ENCODE data around the gene RYR3.

RYR3 gene

DNA sequence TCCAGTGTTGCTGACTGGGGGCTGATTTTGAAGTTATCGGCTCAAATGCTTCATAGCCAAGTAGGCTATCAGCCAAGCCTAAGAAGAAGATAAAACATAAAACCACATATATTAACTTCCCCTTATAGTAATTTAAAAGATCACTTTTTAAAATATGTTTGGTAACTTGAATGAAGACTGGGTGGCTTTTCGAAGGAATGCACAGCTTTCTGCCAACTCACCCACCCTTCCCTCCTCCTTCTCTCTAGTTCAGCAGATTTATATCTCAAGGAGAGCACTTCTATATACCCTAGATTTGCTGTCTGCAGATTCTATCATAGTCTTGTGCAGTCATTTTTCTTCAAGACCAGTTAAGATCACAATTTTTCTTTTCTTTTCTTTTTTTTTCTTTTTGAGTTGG, 468.1 kb downstream of the RYR3 start:
- Histone ChIP-seq H3K9me3 (replicated peaks; ENCODE audit: insufficient read depth, low read length) (no peaks in the 10 kb centered on the region), H3K36me3 (replicated peaks; ENCODE audit: insufficient read depth, low read length) (no peaks in the 10 kb centered on the region), H2AFZ (ENCODE audit: low read length) (no peak overlapping the region), H3K4me2 (ENCODE audit: low read depth, low read length) (no peak overlapping the region), H3K9ac (ENCODE audit: low read length) (no peak overlapping the region), H3K4me3 (ENCODE audit: low read length) (no peak overlapping the region), H3K9me2 (replicated peaks; ENCODE audit: insufficient read depth, low read length) (no peaks in the 10 kb centered on the region), H4K20me1 (ENCODE audit: insufficient read depth, low read length) (no peaks in the 10 kb centered on the region), H3K27me3 (replicated peaks; ENCODE audit: insufficient read depth, low read length) (no peaks in the 10 kb centered on the region), H3K79me2 (ENCODE audit: low read length) (no peaks in the 10 kb centered on the region), H3F3A (ENCODE audit: insufficient read depth, low read length) (peaks cover 11% of the 10 kb centered on the region), H3K4me1 (ENCODE audit: low read length) (peaks cover 26% of the 10 kb centered on the region), H3K27ac (ENCODE audit: low read length) (no peak overlapping the region)
- no peak for DNase-seq
- TF ChIP-seq EZH2 (optimal IDR thresholded peaks at IDR 0.05; ENCODE audit: low read depth, low read length) (no peak), CTCF (IDR thresholded peaks at IDR 0.05; ENCODE audit: low read length) (no peak), EZH2phosphoT487 (IDR thresholded peaks at IDR 0.05; ENCODE audit: low read length) (no peak)

DNA sequence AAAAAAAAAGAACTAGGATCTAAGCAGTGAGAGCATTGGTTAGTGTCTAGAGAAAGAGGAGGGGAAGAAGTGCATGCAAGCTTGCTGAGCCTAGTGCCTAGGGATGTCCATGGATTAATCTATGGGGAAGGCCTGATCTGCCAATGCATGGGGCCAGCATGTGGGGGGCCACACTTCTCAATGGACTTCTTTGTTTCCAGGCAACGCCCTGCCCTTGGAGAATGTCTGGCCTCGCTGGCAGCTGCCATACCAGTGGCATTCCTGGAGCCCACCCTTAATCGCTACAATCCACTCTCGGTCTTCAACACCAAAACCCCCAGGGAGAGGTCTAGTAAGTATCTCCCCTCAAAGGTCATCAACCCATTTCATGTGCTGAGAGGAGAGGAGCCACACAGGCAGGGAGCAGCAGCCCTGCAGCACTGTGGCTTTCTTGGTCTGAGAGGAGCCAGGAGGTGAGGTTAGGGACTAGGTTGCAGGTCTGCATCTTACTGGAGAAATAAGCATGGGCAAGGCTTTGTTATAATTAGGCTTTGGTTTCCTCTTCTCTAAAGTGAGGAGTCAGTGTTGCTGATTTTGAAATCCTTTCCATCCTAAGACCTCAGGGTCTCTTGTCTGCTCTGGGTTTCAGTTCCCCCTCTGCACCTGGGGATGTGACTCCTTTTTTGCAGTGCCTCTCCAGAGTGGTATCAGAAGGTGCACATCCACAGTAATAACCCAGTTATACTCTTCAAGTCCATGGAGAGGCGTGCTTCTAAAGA, 469.4 kb downstream of the RYR3 start:
- H3K4me1 ChIP-seq (ENCODE audit: low read length), result peaks cover 26% of the 10 kb centered on the region
- H3K36me3 ChIP-seq (replicated peaks; ENCODE audit: insufficient read depth, low read length), result no peaks in the 10 kb centered on the region
- no peaks in the 10 kb centered on the region for H3K9me3 ChIP-seq (replicated peaks; ENCODE audit: insufficient read depth, low read length)
- no peaks in the 10 kb centered on the region for H3K79me2 ChIP-seq (ENCODE audit: low read length)
- H3K4me2 ChIP-seq (ENCODE audit: low read depth, low read length), result peak overlapping the region; percentile 58
- H3K9ac ChIP-seq (ENCODE audit: low read length), result peak overlapping the region; percentile 24; the same call in 1 of the 2 replicates
- TF ChIP-seq EZH2phosphoT487 (IDR thresholded peaks at IDR 0.05; ENCODE audit: low read length) (no peak), CTCF (IDR thresholded peaks at IDR 0.05; ENCODE audit: low read length) (peak; percentile 34), EZH2 (optimal IDR thresholded peaks at IDR 0.05; ENCODE audit: low read depth, low read length) (no peak)
- H3K4me3 ChIP-seq (ENCODE audit: low read length), result no peak overlapping the region
- H3K27me3 ChIP-seq (replicated peaks; ENCODE audit: insufficient read depth, low read length), result no peaks in the 10 kb centered on the region
- H4K20me1 ChIP-seq (ENCODE audit: insufficient read depth, low read length), result no peaks in the 10 kb centered on the region
- no peaks in the 10 kb centered on the region for H3K9me2 ChIP-seq (replicated peaks; ENCODE audit: insufficient read depth, low read length)
- H3F3A ChIP-seq (ENCODE audit: insufficient read depth, low read length), result peaks cover 11% of the 10 kb centered on the region
- peak; percentile 71 for DNase-seq
- H3K27ac ChIP-seq (ENCODE audit: low read length), result peak overlapping the region; percentile 76
- no peak overlapping the region for H2AFZ ChIP-seq (ENCODE audit: low read length)

GRCh38 chr15:33782966-33783365, 472.2 kb downstream of the RYR3 start:
- TF ChIP-seq CTCF (IDR thresholded peaks at IDR 0.05; ENCODE audit: low read length) (no peak), EZH2phosphoT487 (IDR thresholded peaks at IDR 0.05; ENCODE audit: low read length) (no peak), EZH2 (optimal IDR thresholded peaks at IDR 0.05; ENCODE audit: low read depth, low read length) (no peak)
- no peak overlapping the region for H3K4me3 ChIP-seq (ENCODE audit: low read length)
- H3K4me2 ChIP-seq (ENCODE audit: low read depth, low read length), result no peak overlapping the region
- no peaks in the 10 kb centered on the region for H3K27me3 ChIP-seq (replicated peaks; ENCODE audit: insufficient read depth, low read length)
- no peak overlapping the region for H3K9ac ChIP-seq (ENCODE audit: low read length)
- H4K20me1 ChIP-seq (ENCODE audit: insufficient read depth, low read length), result no peaks in the 10 kb centered on the region
- H3K4me1 ChIP-seq (ENCODE audit: low read length), result peaks cover 21% of the 10 kb centered on the region
- no peak overlapping the region for H3K27ac ChIP-seq (ENCODE audit: low read length)
- H2AFZ ChIP-seq (ENCODE audit: low read length), result no peak overlapping the region
- H3K79me2 ChIP-seq (ENCODE audit: low read length), result no peaks in the 10 kb centered on the region
- H3K36me3 ChIP-seq (replicated peaks; ENCODE audit: insufficient read depth, low read length), result no peaks in the 10 kb centered on the region
- no peaks in the 10 kb centered on the region for H3K9me3 ChIP-seq (replicated peaks; ENCODE audit: insufficient read depth, low read length)
- DNase-seq, result no peak
- H3K9me2 ChIP-seq (replicated peaks; ENCODE audit: insufficient read depth, low read length), result no peaks in the 10 kb centered on the region
- peaks cover 11% of the 10 kb centered on the region for H3F3A ChIP-seq (ENCODE audit: insufficient read depth, low read length)
